Activated CD4-positive, alpha-beta T cell treated with anti-CD3 and anti-CD28 coated beads, Interleukin-2, amount 50 U/mL, for 1 hour (primary cell): ENCODE measurements around the gene MYRF.

Source experiments
- DNase-seq: peaks from one replicate; pipeline ENCODE4 v3.0.0-alpha.2; 2020

MYRF gene

DNA sequence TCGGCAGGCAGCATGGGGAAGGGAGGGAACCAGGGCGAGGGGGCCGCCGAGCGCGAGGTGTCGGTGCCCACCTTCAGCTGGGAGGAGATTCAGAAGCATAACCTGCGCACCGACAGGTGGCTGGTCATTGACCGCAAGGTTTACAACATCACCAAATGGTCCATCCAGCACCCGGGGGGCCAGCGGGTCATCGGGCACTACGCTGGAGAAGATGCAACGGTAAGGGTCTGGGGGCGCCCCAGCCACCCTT, 75.9 kb downstream of the MYRF start:
- DNase-seq: no peak

DNA sequence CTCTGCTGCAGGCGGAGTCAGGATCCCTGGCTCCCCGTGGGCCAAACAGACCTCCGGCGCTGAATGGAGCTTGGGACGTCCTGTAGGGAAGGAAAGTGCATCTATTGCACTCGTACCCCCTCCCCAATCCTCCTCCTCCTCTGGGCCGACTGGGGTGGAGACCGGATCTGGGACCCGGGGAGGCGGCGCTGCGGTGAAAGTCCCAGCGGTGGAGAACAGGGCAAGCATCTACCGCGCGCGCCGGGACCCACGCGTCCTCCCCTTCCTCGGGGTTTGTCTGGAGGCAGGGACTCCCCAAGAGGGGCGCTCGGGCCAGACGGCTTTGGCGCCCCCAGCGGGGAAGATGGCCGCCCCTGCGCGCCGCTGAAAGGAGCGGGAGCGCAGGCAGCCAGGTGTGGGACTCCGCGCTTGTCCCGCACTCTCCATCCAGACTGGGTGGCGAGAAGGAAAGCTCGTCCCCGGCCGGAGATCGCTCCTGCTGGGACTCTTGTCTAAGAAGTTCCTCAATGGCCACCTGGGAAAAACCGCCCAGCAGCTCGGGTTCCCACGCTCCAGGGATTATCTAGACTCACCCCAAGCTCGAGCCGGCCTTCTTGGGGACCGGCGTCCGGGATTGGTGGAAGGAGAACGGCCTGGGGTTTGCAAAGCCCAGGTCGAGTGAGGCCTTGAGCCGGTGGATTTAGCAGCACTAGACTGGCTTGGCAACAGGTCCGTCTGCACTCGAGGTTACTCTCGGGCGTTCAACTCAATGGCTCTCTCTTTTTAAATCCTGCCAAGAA, 76.4 kb downstream of the MYRF start:
- peak; percentile 12 for DNase-seq

DNA sequence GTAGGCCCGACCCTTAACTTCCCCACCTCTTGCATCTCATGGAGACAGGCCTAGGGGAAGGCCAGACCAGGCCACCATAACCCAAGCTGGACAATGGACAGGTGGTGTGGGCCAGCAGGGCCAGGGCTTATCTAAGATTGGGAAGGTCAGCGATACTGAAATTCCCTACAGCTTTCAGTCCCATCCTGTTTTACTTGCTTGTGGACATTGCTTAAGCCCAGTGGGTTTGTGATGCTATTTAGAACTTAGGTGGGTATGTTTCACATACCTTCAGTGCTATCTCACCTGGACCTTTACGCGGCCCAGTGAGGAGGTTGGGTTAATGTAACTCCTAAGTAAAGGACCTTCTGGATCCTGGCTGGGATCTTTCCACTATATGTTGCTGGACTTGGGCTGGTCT, 77.4 kb downstream of the MYRF start:
- no peak for DNase-seq

DNA sequence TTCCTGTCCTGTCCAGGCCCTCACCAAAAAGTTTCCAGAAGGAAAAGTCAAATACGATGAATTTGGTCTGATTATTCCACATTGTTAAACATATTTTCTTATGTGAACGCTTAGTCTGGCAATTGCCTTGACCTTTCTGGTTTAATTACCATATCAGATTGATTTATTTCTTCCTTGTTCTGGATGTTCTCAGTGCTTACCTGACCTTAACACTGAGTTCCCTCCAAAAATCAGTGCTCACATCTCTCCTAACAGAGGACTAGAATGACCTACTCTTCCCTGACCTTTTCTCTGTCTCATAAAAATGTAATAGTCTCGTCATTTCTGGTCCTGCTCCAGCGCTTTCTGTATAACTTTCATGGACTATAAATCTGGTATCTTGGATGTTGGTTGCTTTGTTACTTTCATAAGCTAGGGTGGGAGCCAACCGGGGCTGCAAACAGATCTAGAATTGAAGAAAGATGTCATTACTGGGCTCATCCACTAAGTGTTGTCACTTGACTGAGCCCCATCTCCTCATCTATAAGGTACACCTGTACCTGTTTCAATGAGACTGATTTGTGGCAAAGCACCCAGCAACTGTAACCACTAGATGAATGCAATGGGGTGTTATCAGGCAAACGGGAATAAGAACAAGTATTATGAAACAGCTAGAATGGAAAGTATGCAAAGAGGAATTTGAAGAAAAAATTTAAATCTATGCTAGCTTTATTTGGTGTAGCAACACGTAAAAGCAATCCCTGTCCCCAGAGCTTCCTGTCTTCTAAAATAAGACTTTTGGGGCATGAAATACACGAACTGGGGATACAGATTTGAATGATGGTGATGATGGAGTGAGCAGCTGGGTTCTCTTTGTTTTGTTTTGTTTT, 78.0 kb downstream of the MYRF start:
- DNase-seq: no peak

DNA sequence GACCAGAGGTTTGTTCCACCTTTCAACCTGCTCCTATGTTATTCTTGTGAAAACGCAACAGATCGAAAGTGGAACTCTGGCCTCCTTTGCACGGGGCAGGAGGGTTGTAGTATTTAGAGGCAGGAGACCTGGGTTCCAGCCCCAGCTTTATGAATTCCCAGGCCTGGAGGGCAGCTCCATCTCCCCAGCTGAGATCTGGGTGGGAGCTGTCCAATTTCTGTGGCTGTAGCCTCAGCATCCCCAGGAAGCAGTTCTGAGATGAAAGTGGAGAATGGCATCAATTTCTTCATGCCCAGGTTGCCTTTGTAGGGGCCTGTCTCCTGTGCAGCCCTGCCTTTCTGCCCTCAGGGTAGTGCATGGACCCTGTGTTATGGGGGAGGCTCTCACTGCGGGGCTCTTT, 79.8 kb downstream of the MYRF start:
- DNase-seq: no peak

DNA sequence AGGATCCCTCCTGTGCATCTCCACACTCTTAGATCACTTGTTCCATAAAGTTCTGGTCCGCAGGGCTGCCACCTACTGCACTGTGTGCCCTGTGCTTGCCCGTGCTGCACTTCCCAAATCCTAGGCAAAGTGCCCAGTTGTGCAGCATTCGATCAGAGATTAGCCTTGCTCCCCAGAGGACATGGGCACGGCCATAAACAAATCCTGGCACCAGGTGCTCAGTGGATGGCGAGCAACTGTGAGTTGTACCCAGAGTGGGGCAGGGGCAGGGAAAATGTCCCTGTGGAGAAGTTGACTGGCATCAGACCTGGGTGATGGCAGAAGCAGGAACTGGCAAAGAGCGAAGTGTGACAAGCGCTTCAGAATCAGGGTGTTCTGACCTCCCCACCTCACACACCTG, 80.3 kb downstream of the MYRF start:
- DNase-seq: no peak

DNA sequence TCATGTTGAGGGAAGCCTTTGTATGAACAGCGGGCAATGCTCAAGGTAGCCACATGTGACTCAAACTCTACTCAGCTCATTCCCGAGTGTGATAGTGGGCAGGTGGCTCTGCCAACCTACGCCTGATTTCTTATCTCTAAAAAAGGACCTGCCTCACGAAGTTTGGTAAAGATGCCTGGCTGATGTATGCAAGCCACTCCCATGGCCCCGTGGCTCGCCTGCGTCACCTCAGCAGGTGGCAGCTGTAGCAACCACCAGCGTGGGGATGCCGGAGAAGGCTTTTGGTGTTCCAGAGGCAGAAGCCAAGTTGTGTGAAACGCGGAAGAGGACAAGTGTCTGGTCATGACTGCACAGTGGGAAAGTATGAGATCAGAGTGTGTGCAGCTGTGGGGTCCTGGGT, 81.0 kb downstream of the MYRF start:
- no peak for DNase-seq

DNA sequence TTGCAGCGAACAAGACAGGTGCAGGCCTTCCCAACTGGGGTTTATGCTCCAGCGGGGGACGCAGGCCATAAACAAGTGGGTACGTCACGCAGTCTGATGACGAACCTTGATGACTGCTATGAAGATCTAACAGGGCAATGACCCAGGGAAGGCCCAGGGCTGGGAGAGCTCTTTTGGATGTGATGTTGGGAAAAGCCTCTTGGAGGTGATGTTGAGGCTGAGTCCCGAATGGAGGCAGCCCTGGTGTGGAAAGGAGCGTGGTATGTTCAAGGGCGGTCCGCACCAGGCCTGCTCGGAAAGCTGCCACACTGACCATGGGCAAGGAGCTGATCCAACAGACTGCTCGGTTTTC, 81.5 kb downstream of the MYRF start:
- DNase-seq: no peak

DNA sequence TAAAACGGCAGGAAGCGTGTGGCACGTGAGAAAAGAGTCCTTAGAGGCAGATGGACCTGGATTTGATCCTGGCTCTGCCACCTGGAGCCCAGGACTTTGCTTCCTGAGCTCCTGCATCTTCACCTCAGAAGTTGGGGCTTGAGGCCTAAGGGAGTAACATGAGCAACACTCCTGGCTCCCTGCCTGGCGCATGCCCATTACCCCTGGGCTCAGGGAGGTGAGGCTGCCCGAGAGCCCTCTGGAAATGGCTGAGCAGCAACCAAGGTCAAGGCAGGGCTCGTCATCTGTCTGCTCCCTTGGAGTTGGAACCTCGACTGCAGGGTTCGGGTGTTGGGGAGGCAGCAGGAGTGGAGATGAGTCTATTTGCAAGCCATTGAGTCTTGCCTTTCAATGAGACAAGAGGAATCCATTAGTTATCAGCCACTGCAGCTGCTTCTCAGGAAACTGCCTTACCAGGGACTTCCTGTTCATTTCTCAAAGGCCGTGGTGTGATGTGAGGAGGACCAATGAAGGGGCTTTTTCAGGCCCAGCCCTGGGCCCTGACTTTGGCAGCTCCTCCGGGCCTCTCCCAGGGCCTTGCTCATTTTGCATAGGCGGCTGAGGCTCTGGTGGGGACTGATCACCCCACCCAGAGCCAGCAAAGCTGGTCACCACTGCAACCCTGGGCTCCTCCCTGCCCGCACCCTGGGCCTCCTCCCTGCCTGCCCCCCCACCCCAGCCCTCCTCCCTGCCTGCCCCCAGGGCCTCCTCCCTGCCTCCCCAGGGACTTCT, 82.0 kb downstream of the MYRF start:
- no peak for DNase-seq

DNA sequence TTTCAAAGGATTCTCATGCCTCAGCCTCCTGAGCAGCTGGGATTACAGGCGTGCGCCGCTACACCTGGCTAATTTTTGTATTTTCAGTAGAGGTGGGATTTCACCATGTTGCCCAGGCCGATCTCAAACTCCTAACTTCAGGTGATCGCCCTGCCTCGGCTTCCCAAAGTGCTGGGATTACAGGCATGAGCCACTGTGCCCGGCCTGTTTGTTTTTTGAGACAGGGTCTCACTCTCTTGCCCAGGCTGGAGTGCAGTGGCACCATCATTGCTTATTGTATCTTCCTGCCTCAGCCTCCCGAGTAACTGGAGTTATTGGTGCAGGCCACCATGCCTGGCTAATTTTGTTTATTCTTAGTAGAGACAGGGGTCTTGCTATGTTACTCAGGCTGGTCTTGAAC, 83.8 kb downstream of the MYRF start:
- no peak for DNase-seq

DNA sequence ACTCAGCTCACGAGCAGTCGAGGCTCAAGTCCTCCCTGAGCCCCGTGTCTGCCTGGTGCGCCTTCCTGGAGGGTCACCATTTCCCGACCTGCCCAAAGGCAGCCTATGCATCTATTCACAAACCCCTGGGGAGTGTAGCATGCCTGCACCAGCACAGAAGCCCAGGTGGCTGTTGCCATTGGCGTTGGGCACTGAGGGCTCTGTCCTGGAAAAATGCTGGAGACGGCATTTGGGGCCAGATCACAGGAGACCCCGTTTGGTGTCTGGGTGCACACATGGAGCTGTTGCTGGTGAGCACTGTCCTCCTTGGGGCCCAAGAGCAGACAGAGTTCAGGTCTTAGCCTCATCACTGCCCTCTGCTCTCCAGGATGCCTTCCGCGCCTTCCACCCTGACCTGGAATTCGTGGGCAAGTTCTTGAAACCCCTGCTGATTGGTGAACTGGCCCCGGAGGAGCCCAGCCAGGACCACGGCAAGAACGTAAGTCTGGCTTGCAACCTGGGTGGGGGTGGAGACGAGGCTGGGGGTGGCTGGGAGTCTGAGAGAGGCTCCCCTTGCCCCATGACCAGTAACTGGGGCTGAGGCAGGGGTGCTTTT, 85.1 kb downstream of the MYRF start:
- no peak for DNase-seq
